Nephron (organoid): ENCODE data around the gene PAIP2B.
"Not testable (repeated sequence)": the region's sequence is repeated elsewhere in the genome, so short reads cannot be mapped to it uniquely, and the experiment has no call there.

ENCODE experiments used
- H3K27ac Mint-ChIP-seq, 3 experiments: 2 replicates each; pipeline ENCODE4 v1.8.0; 2020; ENCODE audit warnings: mixed read lengths in 3 of 3, mild to moderate bottlenecking in 2 of 3, moderate library complexity in 1 of 3
- H3K27me3 Mint-ChIP-seq: 2 replicates; pipeline ENCODE4 v1.8.0; 2021; ENCODE audit warnings: low read depth, mild to moderate bottlenecking, moderate library complexity, mixed read lengths
- H3K36me3 Mint-ChIP-seq: 2 replicates; pipeline ENCODE4 v1.8.0; 2020; ENCODE audit warnings: low read depth, mixed read lengths
- H3K4me1 Mint-ChIP-seq: 2 replicates; pipeline ENCODE4 v1.8.0; 2020; ENCODE audit warnings: mixed read lengths
- H3K4me3 Mint-ChIP-seq, 3 experiments: 2 replicates each; pipeline ENCODE4 v1.8.0; 2020; ENCODE audit warnings: mild to moderate bottlenecking in 3 of 3, mixed read lengths in 3 of 3, moderate library complexity in 2 of 3
- H3K9me3 Mint-ChIP-seq: 2 replicates; pipeline ENCODE4 v1.8.0; 2020; ENCODE audit warnings: mixed read lengths
- CTCF ChIP-seq, 3 experiments: fragments of 200-600 bp; sonication (generic); IDR thresholded peaks; one replicate each; pipeline ENCODE4 v1.5.0; 2021; ENCODE audit warnings: antibody characterized with exemption in 3 of 3; ENCODE audit not compliant: unreplicated experiment in 3 of 3

Gene PAIP2B

GRCh38 chr2:71243634-71244301, 16.9 kb upstream of the PAIP2B start:
- Mint-ChIP-seq H3K9me3 (peaks cover 12% of the 10 kb centered on the region), H3K36me3 (no peaks in the 10 kb centered on the region), H3K4me1 (peaks cover 10% of the 10 kb centered on the region), H3K4me3 (no peak overlapping the region), H3K27me3 (peaks cover 23% of the 10 kb centered on the region), H3K27ac (no peak overlapping the region)
- TF ChIP-seq CTCF (IDR thresholded peaks at IDR 0.05; ENCODE audit: unreplicated experiment in 3 of 3) = no peak

- peaks cover 20% of the 10 kb centered on the region for H3K27me3 Mint-ChIP-seq
- no peak overlapping the region for H3K27ac Mint-ChIP-seq
- peaks cover under 1% of the 10 kb centered on the region for H3K9me3 Mint-ChIP-seq
- no peak overlapping the region for H3K4me3 Mint-ChIP-seq
- no peaks in the 10 kb centered on the region for H3K36me3 Mint-ChIP-seq
- no peak for TF ChIP-seq CTCF (IDR thresholded peaks at IDR 0.05; ENCODE audit: unreplicated experiment in 3 of 3)
- H3K4me1 Mint-ChIP-seq = peaks cover 10% of the 10 kb centered on the region
These were observed 13.9 kb upstream of the PAIP2B start for GRCh38 chr2:71240794-71241193.

- TF ChIP-seq CTCF (IDR thresholded peaks at IDR 0.05; ENCODE audit: unreplicated experiment in 3 of 3) = no peak
- H3K4me3 Mint-ChIP-seq = no peak overlapping the region
- peaks cover 5% of the 10 kb centered on the region for H3K9me3 Mint-ChIP-seq
- peaks cover 13% of the 10 kb centered on the region for H3K27me3 Mint-ChIP-seq
- peaks cover 10% of the 10 kb centered on the region for H3K4me1 Mint-ChIP-seq
- H3K36me3 Mint-ChIP-seq = no peaks in the 10 kb centered on the region
- no peak overlapping the region for H3K27ac Mint-ChIP-seq
These were observed 11.2 kb upstream of the PAIP2B start for GRCh38 chr2:71238089-71238488.

- H3K36me3 Mint-ChIP-seq = no peaks in the 10 kb centered on the region
- H3K4me1 Mint-ChIP-seq = peaks cover 6% of the 10 kb centered on the region
- no peak overlapping the region for H3K27ac Mint-ChIP-seq
- TF ChIP-seq CTCF (IDR thresholded peaks at IDR 0.05; ENCODE audit: unreplicated experiment in 3 of 3) = no peak
- H3K27me3 Mint-ChIP-seq = peaks cover 16% of the 10 kb centered on the region
- H3K4me3 Mint-ChIP-seq = no peak overlapping the region
- H3K9me3 Mint-ChIP-seq = peaks cover 13% of the 10 kb centered on the region
These were observed 9.2 kb upstream of the PAIP2B start for GRCh38 chr2:71235930-71236587.

GRCh38 chr2:71233072-71233471, 6.2 kb upstream of the PAIP2B start:
- H3K36me3 Mint-ChIP-seq, H3K4me3 Mint-ChIP-seq, H3K27ac Mint-ChIP-seq, H3K4me1 Mint-ChIP-seq: not testable (repeated sequence)
- Mint-ChIP-seq H3K9me3 (peaks cover 17% of the 10 kb centered on the region), H3K27me3 (peaks cover 10% of the 10 kb centered on the region)

DNA sequence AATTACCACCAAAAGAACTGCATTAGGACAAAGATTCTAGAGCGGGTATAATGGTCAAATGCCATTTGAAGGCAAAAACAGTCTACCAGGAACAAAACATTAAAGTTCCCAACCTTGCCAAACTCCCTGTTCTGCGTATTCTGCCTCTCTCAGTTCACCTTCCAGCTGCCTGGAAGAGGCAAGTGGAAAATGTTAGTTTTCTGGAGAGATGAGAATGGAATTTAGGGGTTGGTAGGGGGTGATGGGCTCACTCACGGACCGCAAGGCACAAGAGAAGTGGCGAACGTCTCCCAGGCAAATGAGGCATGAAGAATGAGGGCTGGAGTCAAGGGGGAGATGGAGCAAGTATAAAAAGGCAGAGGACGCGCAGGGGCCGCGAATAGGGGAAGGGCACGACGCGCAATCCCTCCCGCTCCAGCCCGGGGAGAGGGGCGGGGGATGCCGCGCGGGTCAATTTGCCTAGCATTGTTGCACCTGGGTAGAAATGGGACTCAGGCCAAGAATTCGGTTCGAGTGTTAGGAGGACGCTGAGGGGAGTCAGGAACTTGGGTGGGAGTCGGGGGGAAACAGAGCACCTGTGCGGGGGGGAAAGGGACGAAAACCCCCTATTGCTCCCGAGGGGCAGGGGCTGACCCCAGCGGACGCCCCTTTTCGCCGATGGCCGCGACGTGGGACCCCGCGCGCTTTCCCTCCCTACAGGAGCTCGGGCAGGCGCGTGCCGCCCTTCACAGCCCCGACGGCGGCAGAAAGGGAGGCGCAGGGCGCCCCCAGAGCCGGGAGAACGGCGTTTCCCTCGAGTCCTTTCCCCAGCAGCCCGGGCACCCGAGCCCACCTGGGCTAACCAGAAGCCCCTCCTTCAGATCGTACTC, 573 bp downstream of the PAIP2B start:
- H3K4me1 Mint-ChIP-seq = no peaks in the 10 kb centered on the region
- no peaks in the 10 kb centered on the region for H3K36me3 Mint-ChIP-seq
- H3K4me3 Mint-ChIP-seq = peak overlapping the region; percentile 93 to 94 (median 94)
- no peaks in the 10 kb centered on the region for H3K27me3 Mint-ChIP-seq
- H3K27ac Mint-ChIP-seq = peak overlapping the region; percentile 8 to 91 (median 81)
- H3K9me3 Mint-ChIP-seq = peaks cover 7% of the 10 kb centered on the region
- no peak for TF ChIP-seq CTCF (IDR thresholded peaks at IDR 0.05; ENCODE audit: unreplicated experiment in 3 of 3)
